CD4-positive, alpha-beta memory T cell (primary cell): ENCODE measurements around the gene CAPZB. TPM values are rescaled to one million over a fixed set of nuclear protein-coding genes. Genes with fewer than 3 reads are reported as not detected.

ENCODE experiments used
- CTCF ChIA-PET: fragments of 350-600 bp; sonication (Branson Sonifier 250); formaldehyde crosslinking; loops from one replicate; lab custom pipeline; 2021; ENCODE audit warnings: inconsistent platforms; ENCODE audit not compliant: partially characterized antibody; lab: Charles Lee
- POLR2A ChIA-PET: fragments of 350-600 bp; sonication (Branson Sonifier 250); formaldehyde crosslinking; loops from one replicate; lab custom pipeline; 2021; ENCODE audit not compliant: partially characterized antibody; lab: Charles Lee
- DNase-seq, 5 donors: peaks; one replicate each; pipeline versions ENCODE4 v3.0.0 to v3.0.0-alpha.2; 2020 to 2022; ENCODE audit warnings: mixed read lengths in 1 of 5
- H3K27ac ChIP-seq: one replicate; pipeline ENCODE4 v1.7.0; 2013; ENCODE audit warnings: low read depth, low read length
- H3K27me3 ChIP-seq: 2 replicates; pipeline ENCODE4 v1.7.0; 2013; ENCODE audit warnings: mild to moderate bottlenecking, low read length, moderate library complexity; ENCODE audit not compliant: insufficient read depth
- H3K36me3 ChIP-seq: 2 replicates; pipeline ENCODE4 v1.7.0; 2013; ENCODE audit warnings: mild to moderate bottlenecking, low read length, moderate library complexity; ENCODE audit not compliant: insufficient read depth
- H3K4me1 ChIP-seq: 2 replicates; pipeline ENCODE4 v1.7.0; 2013; ENCODE audit warnings: mild to moderate bottlenecking, low read length, moderate library complexity; ENCODE audit not compliant: insufficient read depth
- H3K4me3 ChIP-seq, 2 donors: one replicate each; pipeline ENCODE4 v1.7.0; 2013; ENCODE audit warnings: low read length in 2 of 2, mild to moderate bottlenecking in 1 of 2
- H3K9me3 ChIP-seq, 2 donors: one replicate each; pipeline ENCODE4 v1.7.0; 2013; ENCODE audit warnings: low read length in 2 of 2, control low read depth in 1 of 2; ENCODE audit not compliant: control insufficient read depth in 1 of 2
- H3K27ac Mint-ChIP-seq, 7 donors: one replicate each; pipeline ENCODE4 v1.8.0; 2020 to 2021; ENCODE audit warnings: mixed read lengths in 7 of 7, mild to moderate bottlenecking in 6 of 7, inconsistent platforms in 3 of 7, moderate library complexity in 3 of 7
- H3K27me3 Mint-ChIP-seq, 2 donors: one replicate each; pipeline ENCODE4 v1.8.0; 2020 to 2021; ENCODE audit warnings: mixed read lengths in 2 of 2
- H3K36me3 Mint-ChIP-seq, 2 donors: one replicate each; pipeline ENCODE4 v1.8.0; 2020 to 2021; ENCODE audit warnings: mixed read lengths in 2 of 2, inconsistent platforms in 1 of 2, mild to moderate bottlenecking in 1 of 2
- H3K4me1 Mint-ChIP-seq, 4 donors: one replicate each; pipeline ENCODE4 v1.8.0; 2020 to 2021; ENCODE audit warnings: mixed read lengths in 4 of 4, mild to moderate bottlenecking in 1 of 4
- H3K4me3 Mint-ChIP-seq, 8 donors: one replicate each; pipeline ENCODE4 v1.8.0; 2020 to 2021; ENCODE audit warnings: mixed read lengths in 8 of 8, mild to moderate bottlenecking in 7 of 8, moderate library complexity in 6 of 8, inconsistent platforms in 3 of 8
- H3K9me3 Mint-ChIP-seq, 8 donors: one replicate each; pipeline ENCODE4 v1.8.0; 2020 to 2021; ENCODE audit warnings: mixed read lengths in 8 of 8, mild to moderate bottlenecking in 5 of 8, inconsistent platforms in 3 of 8, moderate library complexity in 1 of 8
- intact Hi-C: fragments of 100-400 bp; cut with micrococcal nuclease; formaldehyde crosslinking; loops from one replicate; pipeline ENCODE4 v1.15.1; 2023
- polyA plus RNA-seq, 2 donors: library from polyadenylated mRNA; unstranded; fragments of 300-500 nt; fragmentation: Illumina TruSeq; gene quantifications; one replicate each; pipeline ENCODE4 v1.2.3, GENCODE V29; 2021
- total RNA-seq, 2 experiments: library from RNA; stranded (reverse); gene quantifications; one replicate each; pipeline ENCODE4 v1.2.3, GENCODE V29; 2021

CAPZB gene
- total and polyA plus RNA-seq, 4 experiments from 2014 or later = 244 to 602 (median 346) TPM

- no peaks in the 10 kb centered on the region for H3K4me1 ChIP-seq
- peaks cover 5 to 12% of the 10 kb centered on the region in 2 donors for H3K36me3 Mint-ChIP-seq
- intact Hi-C loops = no loop called here
- H3K27me3 ChIP-seq = no peaks in the 10 kb centered on the region
- no peaks in the 10 kb centered on the region for H3K4me1 Mint-ChIP-seq
- no peak overlapping the region for H3K4me3 Mint-ChIP-seq
- peaks cover 0 to 9% (median 0%) of the 10 kb centered on the region in 8 donors for H3K9me3 Mint-ChIP-seq
- no peak overlapping the region for H3K27ac ChIP-seq
- H3K4me3 ChIP-seq = no peak overlapping the region
- H3K9me3 ChIP-seq = no peaks in the 10 kb centered on the region
- H3K27ac Mint-ChIP-seq = peak overlapping the region in 2 of 7 donors; percentile 51 to 57
- DNase-seq = no peak
- CTCF ChIA-PET = no interaction called here
- no peaks in the 10 kb centered on the region for H3K27me3 Mint-ChIP-seq
- no peaks in the 10 kb centered on the region for H3K36me3 ChIP-seq
- POLR2A ChIA-PET = no interaction called here
These were observed 158.6 kb downstream of the CAPZB start for GRCh38 chr1:19326748-19327065.

- CTCF ChIA-PET = no interaction called here
These were observed 159.2 kb downstream of the CAPZB start for GRCh38 chr1:19325958-19326747.

DNA sequence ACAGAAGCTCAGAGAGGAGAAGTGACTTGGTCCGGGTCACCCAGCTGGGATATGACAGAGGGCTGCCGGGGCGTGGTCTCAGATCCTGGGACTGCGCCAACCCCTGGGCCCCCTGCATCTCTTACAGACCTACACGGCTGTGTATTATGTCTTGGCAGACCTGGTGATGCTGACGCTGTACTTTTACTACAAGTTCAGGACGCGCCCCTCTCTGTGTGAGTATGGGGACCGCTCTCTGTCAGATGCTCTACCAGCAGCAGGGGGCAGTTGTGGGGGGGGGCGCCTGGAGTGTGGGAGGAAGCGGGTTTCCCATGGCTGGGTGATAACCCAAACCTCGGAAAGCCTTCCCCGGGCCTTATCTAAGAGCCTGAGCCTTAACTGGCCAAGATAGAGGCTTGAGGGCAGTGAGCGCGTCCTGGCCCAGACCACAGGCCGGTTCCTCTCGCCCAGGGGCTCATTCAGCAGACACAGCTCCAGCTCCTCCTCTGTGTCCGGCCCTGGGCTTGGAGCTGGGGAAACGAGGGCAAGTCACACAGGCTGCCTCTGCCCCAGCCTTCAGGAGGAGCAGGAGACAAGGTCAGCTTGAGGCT lies 159.9 kb downstream of the CAPZB start:
- H3K36me3 Mint-ChIP-seq = peaks cover 5 to 13% of the 10 kb centered on the region in 2 donors
- no peak overlapping the region for H3K4me3 Mint-ChIP-seq
- ChIA-PET POLR2A (no interaction called here), CTCF (no interaction called here)
- Histone ChIP-seq H3K9me3 (no peaks in the 10 kb centered on the region), H3K4me1 (no peaks in the 10 kb centered on the region), H3K4me3 (no peak overlapping the region), H3K36me3 (no peaks in the 10 kb centered on the region), H3K27ac (no peak overlapping the region), H3K27me3 (no peaks in the 10 kb centered on the region)
- no peaks in the 10 kb centered on the region for H3K4me1 Mint-ChIP-seq
- no peaks in the 10 kb centered on the region for H3K27me3 Mint-ChIP-seq
- H3K27ac Mint-ChIP-seq = no peak overlapping the region
- intact Hi-C loops = no loop called here
- no peak for DNase-seq
- peaks cover 0 to 9% (median 0%) of the 10 kb centered on the region in 8 donors for H3K9me3 Mint-ChIP-seq

More at GRCh38 chr1:19325958-19326747, 159.2 kb downstream of the CAPZB start:
- Mint-ChIP-seq H3K4me1 (no peaks in the 10 kb centered on the region), H3K27me3 (no peaks in the 10 kb centered on the region), H3K9me3 (peaks cover 0 to 9% (median 0%) of the 10 kb centered on the region in 8 donors), H3K27ac (peak overlapping the region in 3 of 7 donors; percentile 36 to 59 (median 52)), H3K36me3 (peaks cover 5 to 13% of the 10 kb centered on the region in 2 donors), H3K4me3 (no peak overlapping the region)
- intact Hi-C loops = no loop called here
- no peaks in the 10 kb centered on the region for H3K36me3 ChIP-seq
- H3K27me3 ChIP-seq = no peaks in the 10 kb centered on the region
- POLR2A ChIA-PET = no interaction called here
- no peaks in the 10 kb centered on the region for H3K4me1 ChIP-seq
- DNase-seq = no peak
- H3K4me3 ChIP-seq = no peak overlapping the region
- H3K9me3 ChIP-seq = no peaks in the 10 kb centered on the region
- H3K27ac ChIP-seq = no peak overlapping the region

DNA sequence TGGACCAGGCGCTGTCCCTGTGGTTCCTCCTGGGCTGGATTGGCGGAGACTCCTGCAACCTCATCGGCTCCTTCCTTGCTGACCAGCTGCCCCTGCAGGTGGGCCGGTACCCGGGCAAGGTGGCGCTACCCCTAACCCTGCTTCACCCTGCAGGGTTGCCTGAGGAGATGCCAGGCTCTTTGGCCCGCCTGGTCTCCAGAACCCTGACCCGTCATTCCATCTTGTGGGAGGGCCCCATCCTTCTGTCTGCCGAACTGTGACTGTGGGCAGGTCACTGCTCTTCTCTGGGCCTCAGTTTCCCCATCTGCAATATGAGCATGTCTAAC lies 160.7 kb downstream of the CAPZB start:
- no peaks in the 10 kb centered on the region for H3K27me3 Mint-ChIP-seq
- H3K4me1 Mint-ChIP-seq = no peaks in the 10 kb centered on the region
- Histone ChIP-seq H3K27me3 (no peaks in the 10 kb centered on the region), H3K27ac (no peak overlapping the region), H3K36me3 (no peaks in the 10 kb centered on the region), H3K4me1 (no peaks in the 10 kb centered on the region), H3K9me3 (no peaks in the 10 kb centered on the region), H3K4me3 (no peak overlapping the region)
- peaks cover 0 to 8% (median 0%) of the 10 kb centered on the region in 8 donors for H3K9me3 Mint-ChIP-seq
- intact Hi-C loops = no loop called here
- no peak overlapping the region for H3K4me3 Mint-ChIP-seq
- ChIA-PET POLR2A (no interaction called here), CTCF (no interaction called here)
- no peak for DNase-seq
- H3K27ac Mint-ChIP-seq = peak overlapping the region in 1 of 7 donors; percentile 35
- peaks cover 5 to 13% of the 10 kb centered on the region in 2 donors for H3K36me3 Mint-ChIP-seq

- Mint-ChIP-seq H3K36me3 (peaks cover 5 to 13% of the 10 kb centered on the region in 2 donors), H3K27ac (peak overlapping the region in 1 of 7 donors; percentile 17), H3K9me3 (peaks cover 0 to 8% (median 0%) of the 10 kb centered on the region in 8 donors), H3K4me1 (no peaks in the 10 kb centered on the region), H3K4me3 (peak overlapping the region in 1 of 8 donors; percentile 26), H3K27me3 (no peaks in the 10 kb centered on the region)
- Histone ChIP-seq H3K36me3 (no peaks in the 10 kb centered on the region), H3K27ac (no peak overlapping the region), H3K4me1 (no peaks in the 10 kb centered on the region), H3K9me3 (no peaks in the 10 kb centered on the region), H3K4me3 (no peak overlapping the region), H3K27me3 (no peaks in the 10 kb centered on the region)
- POLR2A ChIA-PET = no interaction called here
- no peak for DNase-seq
- CTCF ChIA-PET = no interaction called here
- intact Hi-C loops = no loop called here
These were observed 161.2 kb downstream of the CAPZB start for GRCh38 chr1:19323987-19324664.

- H3K36me3 Mint-ChIP-seq = peaks cover 7 to 19% of the 10 kb centered on the region in 2 donors
- no peak overlapping the region for H3K4me3 Mint-ChIP-seq
- Histone ChIP-seq H3K36me3 (no peaks in the 10 kb centered on the region), H3K4me1 (no peaks in the 10 kb centered on the region), H3K27me3 (no peaks in the 10 kb centered on the region), H3K27ac (no peak overlapping the region), H3K9me3 (no peaks in the 10 kb centered on the region), H3K4me3 (no peak overlapping the region)
- intact Hi-C loops = no loop called here
- ChIA-PET POLR2A (no interaction called here), CTCF (interaction anchor here (1.3 kb wide), 1 partner anchor 11 kb away, joined by 3 read pairs; no protein-coding TSS in a partner anchor)
- H3K4me1 Mint-ChIP-seq = peaks cover 0 to 5% (median 2%) of the 10 kb centered on the region in 4 donors
- DNase-seq = no peak
- H3K9me3 Mint-ChIP-seq = peaks cover 0 to 8% (median 0%) of the 10 kb centered on the region in 8 donors
- H3K27me3 Mint-ChIP-seq = no peaks in the 10 kb centered on the region
- peak overlapping the region in 2 of 7 donors; percentile 13 to 80 for H3K27ac Mint-ChIP-seq
These were observed 162.9 kb downstream of the CAPZB start for GRCh38 chr1:19322481-19322880.

DNA sequence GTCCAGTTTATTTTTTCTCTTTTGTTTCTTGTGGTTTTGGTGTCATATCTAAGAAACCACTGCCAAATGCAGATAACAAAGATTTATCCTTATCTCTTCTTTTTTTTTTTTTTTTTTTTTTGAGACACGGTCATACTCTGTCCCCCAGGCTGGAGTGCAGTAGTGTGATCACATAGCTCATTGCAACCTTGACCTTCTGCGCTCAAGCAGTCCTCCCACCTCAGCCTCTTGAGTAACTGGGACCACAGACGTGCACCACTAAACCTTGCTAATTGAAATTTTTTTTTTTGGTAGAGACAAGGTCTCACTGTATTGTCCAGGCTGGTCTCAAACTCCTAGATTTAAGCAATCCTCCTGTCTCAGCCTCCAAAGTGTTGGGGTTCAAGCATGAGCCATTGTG lies 164.3 kb downstream of the CAPZB start:
- CTCF ChIA-PET = no interaction called here
- peaks cover 7 to 19% of the 10 kb centered on the region in 2 donors for H3K36me3 Mint-ChIP-seq
- H3K27me3 Mint-ChIP-seq = no peaks in the 10 kb centered on the region
- DNase-seq = no peak
- no peak overlapping the region for H3K4me3 ChIP-seq
- peaks cover 0 to 7% (median 4%) of the 10 kb centered on the region in 4 donors for H3K4me1 Mint-ChIP-seq
- peak overlapping the region in 2 of 7 donors; percentile 22 to 46 for H3K27ac Mint-ChIP-seq
- no peaks in the 10 kb centered on the region for H3K4me1 ChIP-seq
- no peaks in the 10 kb centered on the region for H3K9me3 ChIP-seq
- POLR2A ChIA-PET = no interaction called here
- no peak overlapping the region for H3K27ac ChIP-seq
- intact Hi-C loops = no loop called here
- peak overlapping the region in 1 of 8 donors; percentile 7 for H3K4me3 Mint-ChIP-seq
- peaks cover 0 to 5% (median 0%) of the 10 kb centered on the region in 8 donors for H3K9me3 Mint-ChIP-seq
- no peaks in the 10 kb centered on the region for H3K36me3 ChIP-seq
- no peaks in the 10 kb centered on the region for H3K27me3 ChIP-seq
